Prostate gland (tissue), 2 donors: Measurements from ENCODE around the gene OSBPL9.

Source experiments
- POLR2A ChIP-seq: fragments of 450-650 bp; IDR thresholded peaks from one replicate; pipeline ENCODE4 v1.6.1; 2016; ENCODE audit warnings: antibody characterized with exemption, mild to moderate bottlenecking
- TF ChIP-seq, protein P1 (sequence below), 4 experiments: fragments of 200-600 bp in 2 of 4; fragments of 450-650 bp in 2 of 4; sonication (generic) in 2 of 4; IDR thresholded peaks; 1 replicate in 3 of 4; 2 replicates in 1 of 4; pipeline ENCODE4 v1.5.1; 2016 to 2019; ENCODE audit warnings: antibody characterized with exemption in 4 of 4, mild to moderate bottlenecking in 2 of 4, moderate library complexity in 2 of 4

DNA sequence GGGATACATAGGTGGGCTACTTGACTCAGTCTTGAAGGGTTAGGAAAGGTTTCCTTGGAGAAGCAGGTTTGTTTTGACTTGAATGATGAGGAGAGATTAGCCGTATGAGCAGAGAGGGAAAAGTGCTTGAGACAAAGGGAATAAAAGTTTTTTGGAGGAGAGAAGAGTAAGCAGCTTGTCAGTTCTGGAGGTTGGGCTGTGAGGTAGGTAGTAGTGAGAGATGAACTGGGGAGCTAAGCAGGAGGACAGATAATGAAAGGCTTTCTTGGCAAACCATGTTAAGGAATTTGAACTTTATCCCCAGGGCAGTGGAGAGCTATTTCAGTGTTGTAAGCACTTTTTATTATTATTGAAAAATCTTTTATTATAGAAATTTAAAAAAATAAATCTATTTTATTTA, 3.6 kb downstream of the OSBPL9 start:
- TF ChIP-seq, protein P1, sequence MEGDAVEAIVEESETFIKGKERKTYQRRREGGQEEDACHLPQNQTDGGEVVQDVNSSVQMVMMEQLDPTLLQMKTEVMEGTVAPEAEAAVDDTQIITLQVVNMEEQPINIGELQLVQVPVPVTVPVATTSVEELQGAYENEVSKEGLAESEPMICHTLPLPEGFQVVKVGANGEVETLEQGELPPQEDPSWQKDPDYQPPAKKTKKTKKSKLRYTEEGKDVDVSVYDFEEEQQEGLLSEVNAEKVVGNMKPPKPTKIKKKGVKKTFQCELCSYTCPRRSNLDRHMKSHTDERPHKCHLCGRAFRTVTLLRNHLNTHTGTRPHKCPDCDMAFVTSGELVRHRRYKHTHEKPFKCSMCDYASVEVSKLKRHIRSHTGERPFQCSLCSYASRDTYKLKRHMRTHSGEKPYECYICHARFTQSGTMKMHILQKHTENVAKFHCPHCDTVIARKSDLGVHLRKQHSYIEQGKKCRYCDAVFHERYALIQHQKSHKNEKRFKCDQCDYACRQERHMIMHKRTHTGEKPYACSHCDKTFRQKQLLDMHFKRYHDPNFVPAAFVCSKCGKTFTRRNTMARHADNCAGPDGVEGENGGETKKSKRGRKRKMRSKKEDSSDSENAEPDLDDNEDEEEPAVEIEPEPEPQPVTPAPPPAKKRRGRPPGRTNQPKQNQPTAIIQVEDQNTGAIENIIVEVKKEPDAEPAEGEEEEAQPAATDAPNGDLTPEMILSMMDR (IDR thresholded peaks at IDR 0.05): no peak
- no peak for TF ChIP-seq POLR2A
